ENCODE measurements around the gene STOML1. TPM values are rescaled to one million over a fixed set of nuclear protein-coding genes. Genes with fewer than 3 reads are reported as not detected.
"Not testable (repeated sequence)": the region's sequence is repeated elsewhere in the genome, so short reads cannot be mapped to it uniquely, and the experiment has no call there.

Gene STOML1
- total and polyA plus RNA-seq, 7 experiments from 2014 or later = 7.5 to 21.3 (median 14.0) TPM

DNA sequence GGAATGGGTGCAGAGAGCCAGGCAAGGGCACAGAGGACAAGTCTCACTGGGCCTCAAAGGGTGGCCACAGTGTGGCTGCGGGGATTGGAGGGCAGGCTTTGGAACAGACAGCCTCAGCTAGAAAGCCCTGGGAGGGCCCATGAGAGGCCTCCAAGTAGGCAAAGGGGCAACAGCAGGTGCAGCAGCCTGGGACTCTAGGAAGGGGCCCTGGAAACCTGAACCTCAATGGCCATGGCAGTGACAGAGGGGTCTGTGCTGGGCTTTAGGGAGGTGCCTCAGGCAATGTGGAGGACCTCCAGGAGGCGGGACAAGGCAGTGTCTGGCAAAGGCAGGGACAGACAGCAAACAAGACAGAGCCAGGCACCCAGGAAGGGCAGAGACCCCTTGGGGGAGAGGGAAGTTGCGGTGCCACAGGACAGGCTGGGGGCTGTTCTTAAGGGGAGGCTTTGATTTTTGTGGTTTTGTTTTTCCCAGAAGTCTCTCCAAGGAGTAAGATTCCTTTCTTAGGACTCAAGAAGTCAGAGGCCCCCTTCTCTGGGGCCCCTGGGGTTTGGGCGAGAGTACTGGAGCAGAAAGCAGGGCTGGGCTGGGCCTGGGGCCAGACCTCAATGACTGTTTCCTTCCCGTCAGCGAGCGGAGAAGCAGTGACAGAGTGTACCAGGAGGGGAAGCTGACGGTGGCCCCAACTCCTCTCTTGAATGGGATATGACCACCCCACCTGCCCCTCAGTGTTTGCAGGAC is 9.7 kb downstream of the STOML1 start:
- Histone ChIP-seq H3K27ac (ENCODE audit: low read depth, low read length) (peak overlapping the region; percentile 30), H3K4me1 (ENCODE audit: control insufficient read depth in 2 of 2, insufficient read depth in 2 of 2, low read length in 2 of 2) (peaks cover 0 to 20% of the 10 kb centered on the region in 2 donors), H3K27me3 (ENCODE audit: control insufficient read depth in 2 of 2, insufficient read depth in 2 of 2, low read length in 2 of 2) (no peaks in the 10 kb centered on the region), H3K4me3 (ENCODE audit: low read length) (no peak overlapping the region), H3K36me3 (ENCODE audit: control insufficient read depth in 2 of 3, insufficient read depth in 3 of 3, low read length in 3 of 3) (peaks cover 0 to 28% (median 3%) of the 10 kb centered on the region in 3 experiments), H3K9me3 (ENCODE audit: control insufficient read depth in 2 of 3, low read length in 3 of 3) (no peaks in the 10 kb centered on the region)
- DNase-seq = peak in 1 of 9 donors; percentile 28
- H3K4me1 Mint-ChIP-seq = peaks cover 0 to 70% (median 36%) of the 10 kb centered on the region in 7 donors
- POLR2A ChIA-PET = interaction anchor here (0.9 to 1.2 kb wide), 4 partner anchors 9 to 55 kb away, joined by 3 to 5 read pairs (median 3); partner anchors contain the start of gene PML
- H3K4me3 Mint-ChIP-seq = peak overlapping the region in 8 of 10 donors; percentile 25 to 80 (median 52)
- peaks cover 0 to 4% (median 0%) of the 10 kb centered on the region in 5 donors for H3K27me3 Mint-ChIP-seq
- H3K36me3 Mint-ChIP-seq = peaks cover 4 to 21% (median 11%) of the 10 kb centered on the region in 5 donors
- ATAC-seq = peak; percentile 79
- H3K27ac Mint-ChIP-seq = peak overlapping the region in 8 of 9 donors; percentile 82 to 94 (median 86)
- H3K9me3 Mint-ChIP-seq = no peaks in the 10 kb centered on the region
- CTCF ChIA-PET = interaction anchor here (0.6 to 1.7 kb wide), 2 partner anchors 9 to 12 kb away, joined by 3 to 7 read pairs; partner anchors contain the start of gene PML
- intact Hi-C loops (cut with micrococcal nuclease) = no loop called here

DNA sequence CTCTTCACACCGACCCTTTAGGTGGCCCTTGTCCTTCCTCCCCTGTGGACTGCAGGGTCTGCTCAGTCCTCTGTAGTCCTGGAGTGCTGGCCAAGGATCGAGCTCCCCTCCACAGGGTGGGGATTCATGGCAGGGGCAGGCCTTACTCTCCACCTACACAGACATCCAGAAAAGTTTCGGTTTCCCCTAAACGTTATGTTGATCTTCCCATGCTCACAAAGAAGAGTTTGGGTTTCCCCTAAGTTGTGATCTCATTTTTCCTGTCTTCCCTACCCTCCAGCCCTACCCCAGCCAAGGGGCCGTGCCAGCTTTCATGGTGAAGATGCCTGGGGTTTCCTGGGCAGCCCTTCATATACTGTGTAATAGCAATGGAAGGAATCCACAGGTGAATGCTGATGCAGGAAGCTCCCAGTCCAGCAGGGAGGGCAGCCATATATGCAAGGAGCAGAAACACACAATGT is 10.3 kb downstream of the STOML1 start:
- H3K4me1 ChIP-seq (ENCODE audit: control insufficient read depth in 2 of 2, insufficient read depth in 2 of 2, low read length in 2 of 2) = peaks cover 0 to 20% of the 10 kb centered on the region in 2 donors
- no peaks in the 10 kb centered on the region for H3K9me3 ChIP-seq (ENCODE audit: control insufficient read depth in 2 of 3, low read length in 3 of 3)
- H3K36me3 ChIP-seq (ENCODE audit: control insufficient read depth in 2 of 3, insufficient read depth in 3 of 3, low read length in 3 of 3) = peaks cover 0 to 23% (median 3%) of the 10 kb centered on the region in 3 experiments
- Mint-ChIP-seq H3K4me3 (peak overlapping the region in 5 of 10 donors; percentile 37 to 80 (median 59)), H3K36me3 (peaks cover 4 to 15% (median 8%) of the 10 kb centered on the region in 5 donors), H3K27ac (peak overlapping the region in 8 of 9 donors; percentile 45 to 94 (median 84)), H3K4me1 (peaks cover 0 to 64% (median 36%) of the 10 kb centered on the region in 7 donors), H3K9me3 (no peaks in the 10 kb centered on the region), H3K27me3 (peaks cover 0 to 4% (median 0%) of the 10 kb centered on the region in 5 donors)
- ChIA-PET POLR2A (interaction anchor here (0.6 to 1.3 kb wide), 6 partner anchors 9 to 54 kb away, joined by 3 to 5 read pairs (median 3); partner anchors contain the start of genes PML and STOML1), CTCF (interaction anchor here (1.0 kb wide), 2 partner anchors 9 to 13 kb away, joined by 3 read pairs; partner anchors contain the start of gene PML)
- intact Hi-C loops (cut with micrococcal nuclease) = no loop called here
- no peak overlapping the region for H3K4me3 ChIP-seq (ENCODE audit: low read length)
- no peak overlapping the region for H3K27ac ChIP-seq (ENCODE audit: low read depth, low read length)
- no peak for DNase-seq
- no peak for ATAC-seq
- H3K27me3 ChIP-seq (ENCODE audit: control insufficient read depth in 2 of 2, insufficient read depth in 2 of 2, low read length in 2 of 2) = no peaks in the 10 kb centered on the region

DNA sequence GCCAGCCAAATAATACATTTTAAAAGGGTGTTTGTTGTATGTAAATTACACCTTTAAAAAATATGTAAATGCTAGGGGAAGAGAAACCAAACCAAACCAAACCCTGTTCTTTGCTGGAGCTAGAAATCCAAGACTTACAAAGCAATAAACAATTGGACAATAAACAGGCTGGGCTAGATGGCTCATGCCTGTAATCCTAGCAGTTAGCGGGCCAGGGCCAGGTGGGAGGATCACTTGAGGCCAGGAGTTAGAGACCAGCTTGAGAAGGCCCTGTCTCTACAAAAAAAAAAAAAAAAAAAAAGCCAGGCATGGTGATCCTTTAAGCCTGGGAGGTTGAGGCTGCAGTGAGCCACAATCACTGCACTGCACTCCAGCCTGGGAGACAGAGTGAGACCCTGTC is 12.5 kb downstream of the STOML1 start:
- Mint-ChIP-seq H3K9me3 (peaks cover 0 to under 1% (median 0%) of the 10 kb centered on the region in 11 donors), H3K4me3 (no peak overlapping the region), H3K27ac (peak overlapping the region in 1 of 9 donors; percentile 70), H3K4me1 (peaks cover 11 to 63% (median 53%) of the 10 kb centered on the region in 7 donors), H3K36me3 (peaks cover 0 to 8% (median 8%) of the 10 kb centered on the region in 5 donors), H3K27me3 (peaks cover 4 to 20% (median 5%) of the 10 kb centered on the region in 5 donors)
- no peak for ATAC-seq
- H3K27me3 ChIP-seq (ENCODE audit: control insufficient read depth in 2 of 2, insufficient read depth in 2 of 2, low read length in 2 of 2) = no peaks in the 10 kb centered on the region
- no peak overlapping the region for H3K27ac ChIP-seq (ENCODE audit: low read depth, low read length)
- H3K4me3 ChIP-seq (ENCODE audit: low read length) = no peak overlapping the region
- ChIA-PET POLR2A (no interaction called here), CTCF (no interaction called here)
- no peaks in the 10 kb centered on the region for H3K9me3 ChIP-seq (ENCODE audit: control insufficient read depth in 2 of 3, low read length in 3 of 3)
- H3K36me3 ChIP-seq (ENCODE audit: control insufficient read depth in 2 of 3, insufficient read depth in 3 of 3, low read length in 3 of 3) = peaks cover 0 to 12% (median 0%) of the 10 kb centered on the region in 3 experiments
- DNase-seq = no peak
- intact Hi-C loops (cut with micrococcal nuclease) = no loop called here
- peaks cover 0 to 25% of the 10 kb centered on the region in 2 donors for H3K4me1 ChIP-seq (ENCODE audit: control insufficient read depth in 2 of 2, insufficient read depth in 2 of 2, low read length in 2 of 2)

DNA sequence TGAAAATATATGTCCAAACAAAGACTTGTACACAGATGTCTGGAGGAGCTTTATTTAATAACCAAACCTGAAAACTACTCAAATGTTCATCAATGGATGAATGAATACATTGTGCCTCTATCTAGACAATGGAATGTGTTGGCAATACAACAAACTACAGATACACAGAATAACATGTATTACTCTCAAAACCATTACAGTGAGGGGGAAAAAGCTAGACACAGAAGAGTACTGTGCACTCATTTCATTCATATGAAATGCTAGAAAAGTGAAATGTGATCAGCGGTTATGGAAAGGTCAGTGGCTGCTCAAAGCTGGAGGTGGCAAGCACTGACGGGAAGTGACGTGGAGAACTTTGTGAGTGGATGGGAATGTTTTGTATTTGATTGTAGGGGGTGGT is 13.2 kb downstream of the STOML1 start:
- Histone ChIP-seq H3K36me3 (ENCODE audit: control insufficient read depth in 2 of 3, insufficient read depth in 3 of 3, low read length in 3 of 3) (peaks cover 0 to 5% (median 0%) of the 10 kb centered on the region in 3 experiments), H3K27ac (ENCODE audit: low read depth, low read length) (no peak overlapping the region), H3K4me1 (ENCODE audit: control insufficient read depth in 2 of 2, insufficient read depth in 2 of 2, low read length in 2 of 2) (peaks cover 0 to 25% of the 10 kb centered on the region in 2 donors), H3K27me3 (ENCODE audit: control insufficient read depth in 2 of 2, insufficient read depth in 2 of 2, low read length in 2 of 2) (no peaks in the 10 kb centered on the region), H3K4me3 (ENCODE audit: low read length) (no peak overlapping the region), H3K9me3 (ENCODE audit: control insufficient read depth in 2 of 3, low read length in 3 of 3) (no peaks in the 10 kb centered on the region)
- Mint-ChIP-seq H3K9me3 (peaks cover 0 to 2% (median 0%) of the 10 kb centered on the region in 11 donors), H3K4me1 (peaks cover 11 to 61% (median 52%) of the 10 kb centered on the region in 7 donors), H3K4me3 (no peak overlapping the region), H3K27ac (peak overlapping the region in 3 of 9 donors; percentile 7 to 26 (median 19)), H3K27me3 (peaks cover 4 to 20% (median 5%) of the 10 kb centered on the region in 5 donors), H3K36me3 (peaks cover 0 to 10% (median under 1%) of the 10 kb centered on the region in 5 donors)
- ChIA-PET CTCF (interaction anchor here (1.4 to 1.5 kb wide), 2 partner anchors 21 to 28 kb away, joined by 4 to 5 read pairs; no protein-coding TSS in a partner anchor), POLR2A (no interaction called here)
- intact Hi-C loops (cut with micrococcal nuclease) = no loop called here
- no peak for ATAC-seq
- DNase-seq = no peak

DNA sequence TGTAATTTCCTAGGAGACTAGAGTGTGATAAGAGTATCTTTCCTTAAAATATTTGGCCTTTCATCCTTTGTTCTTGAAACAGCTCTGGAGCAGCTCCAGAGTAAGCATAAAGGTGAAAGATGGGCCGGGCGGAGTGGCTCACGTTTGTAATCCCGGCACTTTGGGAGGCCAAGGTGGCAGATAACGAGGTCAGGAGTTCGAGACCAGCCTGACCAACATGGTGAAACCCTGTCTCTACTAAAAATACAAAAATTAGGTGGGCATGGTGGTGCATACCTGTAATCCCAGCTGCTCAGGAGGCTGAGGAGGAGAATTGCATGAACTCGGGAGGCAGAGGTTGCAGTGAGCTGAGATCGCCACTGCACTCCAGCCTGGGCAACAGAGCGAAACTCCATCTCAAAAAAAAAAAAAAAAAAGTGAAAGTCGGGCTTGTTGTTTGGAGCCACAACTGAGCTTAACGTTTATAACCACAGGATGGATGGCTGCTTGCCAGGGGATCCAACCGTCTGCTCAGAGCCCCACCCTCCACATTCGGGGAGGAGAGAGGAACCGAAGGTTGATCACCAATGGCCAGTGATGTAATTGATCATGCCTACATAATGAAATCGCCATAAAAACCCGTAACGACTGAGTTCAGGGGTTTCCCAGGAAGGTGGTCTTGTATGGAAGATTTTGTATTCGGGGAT is 16.5 kb downstream of the STOML1 start:
- peak overlapping the region in 6 of 9 donors; percentile 43 to 87 (median 72) for H3K27ac Mint-ChIP-seq
- H3K9me3 Mint-ChIP-seq; intact Hi-C loops (cut with micrococcal nuclease); H3K9me3 ChIP-seq (ENCODE audit: control insufficient read depth in 2 of 3, low read length in 3 of 3); H3K36me3 ChIP-seq (ENCODE audit: control insufficient read depth in 2 of 3, insufficient read depth in 3 of 3, low read length in 3 of 3); H3K27ac ChIP-seq (ENCODE audit: low read depth, low read length); H3K27me3 ChIP-seq (ENCODE audit: control insufficient read depth in 2 of 2, insufficient read depth in 2 of 2, low read length in 2 of 2); H3K4me3 ChIP-seq (ENCODE audit: low read length); H3K36me3 Mint-ChIP-seq: not testable (repeated sequence)
- peaks cover 4 to 22% (median 5%) of the 10 kb centered on the region in 5 donors for H3K27me3 Mint-ChIP-seq
- ATAC-seq (peak; percentile 60), DNase-seq (peak in 7 of 9 donors; percentile 47 to 69 (median 61))
- H3K4me1 ChIP-seq (ENCODE audit: control insufficient read depth in 2 of 2, insufficient read depth in 2 of 2, low read length in 2 of 2) = peaks cover 0 to 20% of the 10 kb centered on the region in 2 donors
- peak overlapping the region in 9 of 10 donors; percentile 11 to 69 (median 56) for H3K4me3 Mint-ChIP-seq
- CTCF ChIA-PET = interaction anchor here (0.6 to 3.0 kb wide), 11 partner anchors 8 to 1819 kb away, joined by 3 to 11 read pairs (median 3); partner anchors contain the start of gene PML
- H3K4me1 Mint-ChIP-seq = peaks cover 11 to 40% (median 31%) of the 10 kb centered on the region in 7 donors
- POLR2A ChIA-PET = interaction anchor here (0.8 to 2.6 kb wide), 7 partner anchors 10 to 48 kb away, joined by 3 to 9 read pairs (median 4); partner anchors contain the start of gene PML
